ENCODE data around the gene PRDM16.

The PRDM16 gene

DNA sequence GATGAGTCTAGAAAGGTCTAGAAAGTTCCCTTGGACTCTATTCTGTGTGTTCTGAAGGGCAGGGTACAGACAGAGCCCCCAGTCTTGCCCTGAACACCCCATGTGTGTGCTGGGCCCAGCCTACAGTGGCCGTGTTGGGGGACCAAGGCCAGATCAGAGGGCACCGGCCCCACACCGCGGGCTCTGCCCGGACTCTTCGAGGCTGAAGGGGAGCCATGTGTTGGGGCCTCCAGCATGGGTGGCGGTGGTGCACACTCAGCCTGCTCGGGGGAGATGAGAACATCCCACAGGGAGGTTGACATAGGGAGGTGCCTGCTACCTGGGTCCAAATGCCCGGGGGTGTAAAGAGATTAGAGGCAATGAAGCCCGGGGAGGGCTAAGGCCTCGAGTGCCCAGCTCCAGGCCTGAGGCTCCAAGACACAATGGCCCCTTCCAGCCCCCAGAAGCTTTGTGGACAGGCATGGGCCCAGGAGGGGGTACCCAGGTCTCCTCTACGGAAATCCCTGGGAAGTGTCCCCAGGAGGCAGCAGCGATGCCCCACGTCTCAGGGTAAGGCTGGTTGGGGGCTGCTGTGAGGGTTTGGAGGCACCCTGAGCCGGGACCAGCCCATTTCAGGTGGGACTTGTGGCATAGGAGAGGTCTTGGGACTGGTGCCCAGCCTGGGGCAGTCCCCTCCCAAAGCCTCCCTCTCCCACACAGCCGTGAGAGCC lies 397.5 kb downstream of the PRDM16 start:
- TF ChIP-seq CTCF (IDR thresholded peaks at IDR 0.05; ENCODE audit: low read depth, low read length), result no peak
- Histone ChIP-seq H3K4me3 (ENCODE audit: low read depth, low read length) (no peak overlapping the region), H3K27me3 (ENCODE audit: insufficient read depth, low read depth, severe bottlenecking) (no peaks in the 10 kb centered on the region), H3K9me3 (ENCODE audit: severe bottlenecking) (no peaks in the 10 kb centered on the region), H3K36me3 (peaks cover 6% of the 10 kb centered on the region; the same call in 1 of the 2 replicates), H3K27ac (no peak overlapping the region)
- DNase-seq, result no peak

DNA sequence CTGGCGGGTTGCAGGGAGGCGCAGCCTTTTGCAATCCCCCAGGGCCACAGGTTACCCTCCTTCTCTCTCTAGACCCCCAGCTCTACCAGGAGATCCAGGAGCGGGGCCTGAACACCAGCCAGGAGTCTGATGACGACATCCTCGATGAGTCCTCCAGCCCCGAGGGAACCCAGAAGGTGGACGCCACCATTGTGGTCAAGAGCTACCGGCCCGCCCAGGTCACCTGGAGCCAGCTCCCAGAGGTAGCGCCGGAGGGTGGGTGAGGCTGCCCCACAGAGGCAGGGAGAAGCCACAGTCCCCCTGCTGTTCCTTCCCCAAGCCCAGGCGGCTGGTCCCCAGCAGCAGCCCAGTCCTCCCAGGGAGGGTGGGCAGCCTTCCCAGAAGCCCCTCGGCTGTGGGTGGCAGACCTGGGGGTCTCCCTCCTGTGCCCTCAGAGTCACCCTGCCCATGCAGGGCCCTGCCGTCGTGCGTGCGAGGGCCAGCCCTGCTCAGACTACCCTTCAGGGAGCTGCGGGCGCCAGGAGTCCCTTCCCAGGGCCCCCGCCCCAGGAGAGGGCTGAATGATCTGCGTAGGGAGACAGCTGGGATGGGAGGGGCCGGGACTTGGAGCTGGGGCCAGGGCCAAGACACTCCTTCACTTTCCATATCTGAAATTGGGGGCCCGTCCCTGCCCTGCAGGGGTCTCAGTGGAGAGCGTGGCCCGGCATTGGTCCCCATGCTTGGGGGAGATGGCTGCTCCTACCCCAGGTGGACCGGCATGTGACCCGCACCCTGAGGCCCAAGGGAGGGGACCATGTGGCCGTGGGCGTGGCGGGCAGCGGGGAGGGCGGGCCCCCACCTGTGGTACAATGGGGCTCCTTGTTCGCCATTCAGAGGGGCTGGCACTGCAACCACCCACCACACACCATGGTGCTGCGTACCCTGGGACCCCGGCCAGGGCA lies 398.4 kb downstream of the PRDM16 start:
- peaks cover 6% of the 10 kb centered on the region; the same call in 1 of the 2 replicates for H3K36me3 ChIP-seq
- no peak for TF ChIP-seq CTCF (IDR thresholded peaks at IDR 0.05; ENCODE audit: low read depth, low read length)
- H3K27me3 ChIP-seq (ENCODE audit: insufficient read depth, low read depth, severe bottlenecking), result no peaks in the 10 kb centered on the region
- no peak for DNase-seq
- no peak overlapping the region for H3K4me3 ChIP-seq (ENCODE audit: low read depth, low read length)
- no peak overlapping the region for H3K27ac ChIP-seq
- H3K9me3 ChIP-seq (ENCODE audit: severe bottlenecking), result no peaks in the 10 kb centered on the region

DNA sequence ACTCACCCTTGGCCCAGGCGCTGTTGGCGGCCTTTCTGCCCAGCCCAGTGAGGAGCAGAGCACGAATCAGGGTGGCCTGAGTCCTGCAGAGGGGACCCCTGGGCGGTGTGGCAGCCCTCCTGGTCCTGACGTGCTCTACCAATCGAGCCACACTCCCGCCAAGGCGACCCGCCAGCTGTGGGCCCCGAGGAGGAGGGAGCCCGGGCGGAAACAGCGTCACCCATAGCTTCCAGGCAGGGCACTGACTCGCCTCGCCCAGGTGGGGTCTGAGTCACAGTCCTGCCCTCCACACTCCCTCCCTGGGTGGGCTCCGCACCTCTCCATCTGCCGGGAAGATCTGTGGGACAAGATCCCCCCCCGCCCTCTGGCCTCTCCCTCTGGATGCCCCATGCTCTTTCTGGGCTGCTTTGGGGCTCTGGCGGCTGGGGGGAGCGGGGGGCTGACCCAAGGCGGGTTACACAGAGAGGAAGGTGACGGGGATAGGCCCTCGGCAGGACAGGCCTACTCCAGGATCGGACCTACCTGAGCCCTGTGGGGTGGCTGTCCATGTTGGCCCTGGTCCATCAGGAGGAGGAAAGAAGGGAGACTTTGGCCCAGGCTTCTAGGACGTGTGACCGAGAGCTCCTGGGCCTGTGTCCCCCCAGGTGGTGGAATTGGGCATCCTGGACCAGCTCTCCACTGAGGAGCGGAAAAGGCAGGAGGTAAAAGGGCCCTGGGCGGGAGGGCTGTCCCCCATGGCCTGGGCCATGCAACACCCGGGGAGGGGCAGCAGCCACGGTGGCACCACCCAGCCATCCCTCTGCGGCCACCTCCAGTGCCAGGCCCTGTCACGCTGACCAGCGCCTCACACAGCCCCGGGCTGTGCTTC lies 399.5 kb downstream of the PRDM16 start:
- H3K36me3 ChIP-seq, result peaks cover 12% of the 10 kb centered on the region
- H3K9me3 ChIP-seq (ENCODE audit: severe bottlenecking), result no peaks in the 10 kb centered on the region
- no peak for DNase-seq
- no peak for TF ChIP-seq CTCF (IDR thresholded peaks at IDR 0.05; ENCODE audit: low read depth, low read length)
- H3K4me3 ChIP-seq (ENCODE audit: low read depth, low read length), result no peak overlapping the region
- H3K27me3 ChIP-seq (ENCODE audit: insufficient read depth, low read depth, severe bottlenecking), result no peaks in the 10 kb centered on the region
- H3K27ac ChIP-seq, result no peak overlapping the region

GRCh38 chr1:3469104-3469848 lies 400.3 kb downstream of the PRDM16 start:
- Histone ChIP-seq H3K27me3 (ENCODE audit: insufficient read depth, low read depth, severe bottlenecking) (no peaks in the 10 kb centered on the region), H3K4me3 (ENCODE audit: low read depth, low read length) (no peak overlapping the region), H3K9me3 (ENCODE audit: severe bottlenecking) (no peaks in the 10 kb centered on the region), H3K36me3 (peaks cover 21% of the 10 kb centered on the region), H3K27ac (no peak overlapping the region; the same call in 1 of the 2 replicates)
- TF ChIP-seq CTCF (IDR thresholded peaks at IDR 0.05; ENCODE audit: low read depth, low read length), result no peak
- DNase-seq, result no peak

Measured in WERI-Rb-1 (cell line).